ENCODE results near the gene DDX55.
"Not testable (repeated sequence)": the region's sequence is repeated elsewhere in the genome, so short reads cannot be mapped to it uniquely, and the experiment has no call there.

Gene DDX55

GRCh38 chr12:123601602-123602489, at the start of gene DDX55:
DDX55 (plus strand) TSS chr12:123602099; CDS start chr12:123602149, 50 bp downstream.
- DNase-seq (ENCODE audit: low read depth) = no peak

GRCh38 chr12:123554136-123554535, 47.8 kb upstream of the DDX55 start:
- not testable (repeated sequence) for DNase-seq (ENCODE audit: low read depth)

GRCh38 chr12:123554843-123555242, 47.1 kb upstream of the DDX55 start:
- DNase-seq (ENCODE audit: low read depth) = not testable (repeated sequence)

- DNase-seq (ENCODE audit: low read depth) = not testable (repeated sequence)
Measured at GRCh38 chr12:123558487-123558886, 43.4 kb upstream of the DDX55 start.

GRCh38 chr12:123559468-123559867, 42.4 kb upstream of the DDX55 start:
- DNase-seq (ENCODE audit: low read depth) = no peak

DNA sequence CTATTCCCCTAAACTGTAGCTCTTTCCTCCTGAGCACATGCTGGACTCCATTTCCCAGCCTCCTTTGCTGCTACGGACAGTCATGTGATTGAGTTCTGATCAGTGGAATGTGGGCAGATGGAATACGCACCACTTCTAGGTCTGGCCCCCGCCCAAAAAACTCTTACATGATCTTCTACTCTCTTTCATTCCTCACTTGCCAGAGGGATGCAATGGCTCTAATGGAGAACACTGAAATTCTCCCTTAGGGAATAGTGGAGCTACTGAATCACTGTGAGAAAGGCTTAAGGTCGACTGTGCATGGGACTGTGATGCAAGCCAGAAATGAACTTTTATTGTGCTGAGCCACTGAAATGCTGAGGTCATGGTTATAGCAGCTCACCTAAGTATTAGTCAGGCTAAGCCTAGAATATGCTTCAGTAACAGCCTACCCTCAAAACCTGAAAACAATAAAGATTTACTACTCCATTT, 30.5 kb upstream of the DDX55 start:
- DNase-seq (ENCODE audit: low read depth) = no peak

DNA sequence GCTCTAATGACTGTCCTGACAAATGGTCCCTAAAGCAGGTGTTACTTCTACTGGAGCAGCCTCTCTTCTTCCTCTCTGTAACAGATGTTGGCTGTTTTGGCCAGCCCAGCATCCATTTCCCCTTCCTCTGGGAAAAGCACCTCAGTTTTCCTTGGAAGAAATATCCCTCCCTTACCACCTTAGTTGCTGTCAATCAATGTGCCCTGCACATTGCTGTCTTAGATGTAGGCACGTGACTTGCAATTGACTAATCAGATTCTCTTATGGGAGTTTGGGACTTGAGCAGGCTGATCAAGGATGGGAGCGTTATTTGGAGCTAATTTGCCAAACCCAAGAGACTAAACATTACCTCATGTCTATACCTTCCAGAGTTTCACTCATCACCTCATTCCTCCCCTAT, 29.5 kb upstream of the DDX55 start:
- DNase-seq (ENCODE audit: low read depth) = no peak

- no peak for DNase-seq (ENCODE audit: low read depth)
Measured at GRCh38 chr12:123573870-123574269, 28.0 kb upstream of the DDX55 start.

DNA sequence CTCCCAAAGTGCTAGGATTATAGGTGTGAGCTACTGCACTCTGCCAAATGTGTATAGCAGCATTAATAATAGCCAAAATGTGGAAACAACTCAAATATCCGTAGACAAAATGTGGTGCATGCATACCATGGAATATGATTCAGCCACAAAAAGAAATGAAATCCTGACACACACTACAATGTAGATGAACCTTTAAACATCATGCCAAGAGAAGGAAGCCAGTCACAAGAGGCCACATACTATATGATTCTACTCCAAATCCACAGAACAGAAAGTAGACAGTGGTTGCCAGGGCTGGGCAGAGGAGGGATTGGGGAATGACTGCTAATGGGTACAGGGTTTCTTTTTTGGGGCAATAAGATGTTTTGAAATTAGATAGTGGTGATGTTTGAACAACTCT, 25.3 kb upstream of the DDX55 start:
- DNase-seq (ENCODE audit: low read depth) = no peak

GRCh38 chr12:123578243-123578642, 23.7 kb upstream of the DDX55 start:
- DNase-seq (ENCODE audit: low read depth) = no peak

- not testable (repeated sequence) for DNase-seq (ENCODE audit: low read depth)
Measured at GRCh38 chr12:123578829-123579228, 23.1 kb upstream of the DDX55 start.

GRCh38 chr12:123580772-123581171, 21.1 kb upstream of the DDX55 start:
- no peak for DNase-seq (ENCODE audit: low read depth)

DNA sequence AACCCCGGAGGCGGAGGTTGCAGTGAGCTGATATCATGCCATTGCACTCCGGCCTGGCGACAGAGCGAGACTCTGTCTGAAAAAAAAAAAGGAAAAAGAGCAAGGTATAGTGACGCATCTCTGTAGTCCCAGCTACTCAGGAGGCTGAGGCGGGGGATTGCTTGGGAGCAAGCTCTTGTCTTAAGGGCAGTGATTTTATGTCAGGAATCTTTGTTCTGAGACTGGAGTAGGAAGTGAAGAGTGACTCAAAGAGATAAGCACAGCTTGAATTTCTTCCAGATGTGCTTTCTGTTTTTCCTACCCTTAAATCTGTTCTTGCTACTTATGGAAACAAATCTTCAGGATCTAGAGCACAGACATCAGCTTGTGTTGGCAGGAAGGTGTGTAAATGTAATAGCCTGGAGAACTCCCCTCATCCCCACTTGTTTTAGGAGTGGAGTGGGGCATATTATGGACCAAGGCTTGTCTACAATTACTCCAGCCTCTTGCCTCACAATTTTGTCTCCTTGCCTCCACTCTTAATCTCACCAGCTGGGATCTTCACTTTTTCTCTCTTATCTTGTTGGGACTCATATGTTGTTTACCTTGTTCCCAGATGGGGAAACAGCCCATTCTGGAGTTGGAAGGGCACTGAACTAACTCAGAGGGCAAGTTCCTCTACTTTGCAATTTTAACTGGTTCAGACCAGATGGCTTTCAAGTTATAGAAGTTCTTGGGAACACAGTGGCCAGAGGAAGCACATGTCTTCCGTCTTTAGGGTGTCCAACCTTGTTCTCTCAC, 10.0 kb upstream of the DDX55 start:
- no peak for DNase-seq (ENCODE audit: low read depth)

DNA sequence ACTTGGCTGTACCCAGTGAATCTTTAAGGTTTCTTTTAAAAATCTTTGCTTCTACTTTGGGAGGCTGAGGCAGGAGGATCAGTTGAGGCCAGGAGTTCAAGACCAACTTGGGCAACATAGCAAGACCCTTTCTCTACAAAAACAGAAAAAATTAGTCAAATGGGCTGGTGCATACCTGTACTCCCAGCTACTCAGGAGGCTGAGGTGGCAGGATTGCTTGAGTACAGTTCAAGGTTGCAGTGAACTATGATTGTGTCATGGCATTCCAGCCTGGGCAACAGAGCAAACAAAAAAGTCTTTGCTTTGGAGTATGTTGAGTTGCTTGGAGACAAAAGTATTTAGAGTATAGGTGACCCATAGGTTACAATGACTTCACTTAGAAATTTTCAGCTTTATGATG, 6.2 kb upstream of the DDX55 start:
- no peak for DNase-seq (ENCODE audit: low read depth)

DNA sequence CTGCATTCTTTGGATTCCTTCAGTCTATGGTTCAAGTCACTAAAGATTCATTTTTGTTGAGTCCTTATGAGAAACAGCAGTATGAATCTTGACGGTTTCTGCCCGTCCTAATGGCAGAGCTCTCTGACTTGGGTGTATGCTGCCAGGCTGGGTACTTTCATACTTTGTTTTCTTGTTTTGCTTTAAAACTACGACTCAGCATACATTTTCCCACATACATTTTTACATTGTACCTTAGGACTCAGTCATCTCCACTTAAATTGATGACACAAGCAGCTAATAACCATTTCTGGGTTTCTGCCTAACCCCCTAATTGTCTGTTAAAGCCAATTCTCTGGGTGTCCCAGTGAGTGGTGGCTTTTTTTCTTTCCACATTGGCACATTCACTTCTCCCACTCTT, 4.8 kb upstream of the DDX55 start:
- DNase-seq (ENCODE audit: low read depth) = no peak

GRCh38 chr12:123598522-123598921, 3.4 kb upstream of the DDX55 start:
- no peak for DNase-seq (ENCODE audit: low read depth)

GRCh38 chr12:123599310-123599709, 2.6 kb upstream of the DDX55 start:
- DNase-seq (ENCODE audit: low read depth) = no peak

GRCh38 chr12:123599721-123600120, 2.2 kb upstream of the DDX55 start:
- no peak for DNase-seq (ENCODE audit: low read depth)

- no peak for DNase-seq (ENCODE audit: low read depth)
Measured at GRCh38 chr12:123602651-123603195, 824 bp downstream of the DDX55 start.

- not testable (repeated sequence) for DNase-seq (ENCODE audit: low read depth)
Measured at GRCh38 chr12:123603495-123603894, 1.6 kb downstream of the DDX55 start.

GRCh38 chr12:123607756-123608155, 5.9 kb downstream of the DDX55 start:
- DNase-seq (ENCODE audit: low read depth) = no peak

DNA sequence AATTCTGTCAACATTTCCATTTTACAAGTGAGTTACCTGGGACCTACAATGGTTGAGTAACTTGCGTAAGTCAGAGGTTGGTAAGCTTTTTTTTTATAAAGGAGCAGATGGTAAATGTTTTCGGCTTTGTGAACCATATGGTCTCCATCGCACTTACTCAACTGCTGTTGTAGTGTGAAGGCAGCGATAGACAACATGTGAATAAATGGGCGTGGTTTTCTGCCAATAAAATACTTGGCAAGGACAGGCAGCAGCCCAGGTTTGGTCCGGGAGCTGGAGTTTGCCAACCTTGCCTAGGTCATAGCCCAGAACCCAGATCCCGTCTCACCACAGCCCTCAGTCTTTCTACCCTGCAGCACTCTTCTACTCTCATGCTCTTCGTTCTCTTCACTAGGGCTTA, 6.3 kb downstream of the DDX55 start:
- DNase-seq (ENCODE audit: low read depth) = no peak

DNA sequence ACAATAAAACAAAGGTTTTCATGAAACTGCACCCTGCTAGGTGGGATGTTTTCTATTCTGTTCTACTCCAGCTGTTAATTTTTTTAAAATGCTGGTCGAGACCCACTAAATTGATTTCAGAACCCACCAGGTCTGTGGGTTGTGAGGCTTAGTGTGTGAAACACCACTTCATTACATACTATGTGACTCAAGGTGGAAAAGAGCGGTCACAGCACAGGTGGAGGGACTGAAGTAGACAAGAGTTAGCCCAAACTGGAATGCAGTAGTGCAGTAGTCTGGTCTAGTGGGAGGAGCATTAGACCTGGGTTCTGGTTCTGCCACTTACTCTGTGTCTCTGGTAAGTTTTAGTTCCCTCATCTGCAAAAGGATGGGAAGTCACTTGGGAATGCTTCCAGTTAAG, 12.2 kb downstream of the DDX55 start:
- DNase-seq (ENCODE audit: low read depth) = no peak

All from HS-5 (cell line).